GM18508 (cell line): ENCODE results near the gene C5orf58.

ENCODE experiments used
- ATAC-seq: cut with Tn5 transposase; IDR thresholded peaks from one replicate; pipeline ENCODE4 v1.9.1; 2021; ENCODE audit warnings: moderate number of reproducible peaks; ENCODE audit not compliant: insufficient read depth, unreplicated experiment

C5orf58 gene, protein sequence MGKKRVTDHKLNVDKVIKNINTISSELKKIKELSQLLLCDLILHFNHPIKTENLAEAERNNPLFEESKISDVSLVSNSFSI

DNA sequence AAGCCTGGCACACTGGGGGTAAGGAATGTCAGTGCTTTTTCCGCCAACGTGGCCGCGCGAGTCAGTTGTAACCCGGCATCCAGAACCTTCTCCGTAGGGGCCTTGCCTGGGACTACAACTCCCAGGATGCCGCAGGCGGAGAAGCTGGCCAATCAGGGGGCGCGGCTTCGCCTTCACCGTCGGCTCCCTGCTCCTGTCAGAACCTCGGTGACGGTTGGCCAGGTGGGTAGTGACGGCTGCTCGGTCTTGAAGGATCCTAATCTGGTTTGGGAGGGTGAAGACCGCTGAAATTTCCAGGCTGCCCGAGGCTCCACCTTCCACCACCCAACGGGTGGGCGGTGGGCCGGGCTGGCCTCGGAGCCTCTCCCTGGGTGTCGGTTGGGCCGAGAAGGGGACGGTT, at the start of gene C5orf58:
C5orf58 (plus strand) TSS at position 200 of the 400 bp plus-strand sequence. CDS start 1,992 bp downstream, outside the sequence.
- ATAC-seq, result no peak

DNA sequence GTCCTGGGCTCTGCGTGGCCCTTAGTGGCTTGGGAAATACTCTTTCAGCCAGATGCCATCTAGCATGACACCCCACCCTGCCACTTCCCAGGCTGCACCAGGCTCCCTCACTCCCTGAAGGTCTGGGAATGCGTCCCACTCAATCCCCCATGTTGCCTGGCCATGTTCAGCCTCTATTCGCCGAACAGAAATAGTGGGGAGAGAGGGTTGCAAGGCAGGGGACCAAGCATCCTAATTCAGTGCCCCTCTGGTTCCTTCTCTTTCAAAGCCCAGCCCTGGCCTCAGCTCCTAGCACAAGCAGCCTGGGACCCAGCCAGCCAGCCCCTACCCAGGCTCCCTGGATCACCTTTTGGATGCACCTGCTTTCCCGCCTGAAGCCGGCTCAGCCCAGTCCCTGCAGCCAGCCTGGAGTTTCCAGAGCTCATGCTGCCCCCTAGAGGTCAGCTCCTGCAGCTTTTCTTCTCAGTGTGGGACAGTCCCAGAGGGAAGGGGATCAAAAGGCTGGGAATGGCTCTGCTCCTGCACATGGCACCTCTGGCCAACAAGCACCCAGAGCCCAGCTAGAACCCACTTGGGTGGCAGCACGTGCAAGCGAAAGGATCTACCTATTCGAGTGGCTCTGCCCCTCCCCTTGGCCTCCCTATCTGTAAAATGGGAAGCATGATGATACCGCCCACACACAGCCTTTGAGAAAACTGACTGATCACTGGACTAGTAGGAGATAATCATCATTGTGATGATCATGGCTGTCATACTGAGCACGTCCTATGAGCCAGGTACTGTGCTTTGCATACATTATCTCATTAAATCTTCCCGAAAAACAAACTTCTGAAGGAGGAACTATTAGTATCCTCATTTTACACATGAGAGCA, 48.7 kb upstream of the C5orf58 start:
- no peak for ATAC-seq

DNA sequence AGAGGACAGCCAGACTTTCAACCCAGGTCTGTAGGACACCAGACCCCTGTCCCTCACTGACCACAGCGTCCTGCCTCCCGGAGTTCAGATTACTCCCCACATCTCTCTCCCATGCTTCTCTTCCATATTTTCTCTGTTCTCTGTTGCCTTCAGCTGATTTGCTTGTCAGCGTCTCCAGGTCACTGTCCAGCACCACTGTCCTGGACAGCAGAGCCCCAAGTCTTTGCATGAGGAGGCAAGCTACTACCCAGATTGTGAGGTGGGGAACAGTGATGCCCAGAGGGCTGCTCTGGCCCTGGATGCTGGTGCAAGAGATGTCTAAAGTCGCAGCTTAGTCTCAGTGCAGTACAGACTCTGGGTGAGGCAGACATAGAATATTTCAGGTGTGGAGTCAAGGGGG, 48.0 kb upstream of the C5orf58 start:
- no peak for ATAC-seq

DNA sequence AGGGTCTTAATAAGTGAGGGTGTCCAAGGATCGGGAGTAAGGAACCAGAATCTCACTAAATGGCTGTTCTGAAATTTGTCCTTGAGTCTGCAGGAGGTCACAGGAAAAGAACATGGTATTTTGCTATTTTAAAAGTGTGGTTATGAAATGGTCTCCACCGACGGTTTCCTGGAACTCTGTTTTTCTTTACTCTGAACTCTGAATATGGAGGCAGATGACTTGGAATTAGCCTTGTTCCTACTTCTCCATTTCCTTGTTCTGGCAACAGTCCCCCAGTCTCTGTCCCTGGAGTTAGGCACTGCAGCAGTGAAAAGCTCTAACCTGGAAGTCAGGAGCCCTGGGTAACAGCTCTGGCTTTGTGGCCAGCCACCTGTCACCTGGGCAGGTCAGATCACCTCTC, 46.6 kb upstream of the C5orf58 start:
- no peak for ATAC-seq

DNA sequence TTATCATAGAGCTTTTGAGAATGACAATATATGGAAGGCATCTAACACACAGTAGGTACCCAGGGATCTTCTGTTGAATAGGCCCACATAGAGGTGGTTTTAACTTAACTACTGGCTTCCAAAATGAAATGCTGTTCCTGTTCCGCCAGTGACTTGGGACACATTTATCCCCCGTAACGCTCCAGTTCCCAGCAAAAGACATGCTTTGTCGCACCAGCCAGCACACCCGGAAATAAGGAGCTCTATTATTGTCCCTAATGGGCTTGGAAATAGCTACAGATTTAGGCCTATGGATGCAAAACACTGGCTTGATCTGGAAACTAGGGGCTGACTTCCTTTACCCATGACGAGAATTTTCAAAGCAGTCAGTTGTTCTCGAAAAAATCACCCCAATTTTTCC, 45.9 kb upstream of the C5orf58 start:
- ATAC-seq, result no peak

DNA sequence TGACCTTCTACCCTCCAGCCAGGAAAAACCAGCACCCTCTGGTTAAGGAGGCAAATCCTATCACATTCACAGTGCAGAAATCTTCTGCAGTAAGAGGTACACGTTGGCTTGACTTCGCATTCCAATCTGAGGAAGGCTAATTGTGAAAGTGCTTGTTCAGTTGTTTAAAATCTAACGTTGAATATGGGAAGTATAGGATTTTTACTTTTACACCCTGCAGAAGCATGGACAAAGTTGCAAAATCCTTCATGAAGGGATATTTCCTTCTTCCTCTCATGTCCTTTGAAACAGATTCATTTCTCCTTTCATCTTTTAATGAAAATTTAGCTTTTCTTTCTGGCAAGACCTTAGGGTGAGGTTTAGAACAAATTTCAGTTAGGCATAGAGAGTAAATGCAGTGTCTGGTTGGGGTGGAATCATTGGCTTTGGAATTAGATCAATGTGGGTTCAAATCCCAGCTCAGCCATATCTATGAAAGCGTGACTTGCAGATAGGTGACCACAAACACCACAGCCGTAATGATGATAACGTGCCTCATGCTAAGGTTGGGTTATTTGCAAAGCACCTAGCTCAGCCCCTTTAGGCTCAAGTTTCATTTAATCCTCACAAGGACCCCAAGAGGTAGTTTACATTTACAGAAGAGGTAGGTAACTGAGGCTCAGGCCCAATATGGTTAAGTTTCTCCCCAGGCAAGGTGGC, 42.2 kb upstream of the C5orf58 start:
- no peak for ATAC-seq

DNA sequence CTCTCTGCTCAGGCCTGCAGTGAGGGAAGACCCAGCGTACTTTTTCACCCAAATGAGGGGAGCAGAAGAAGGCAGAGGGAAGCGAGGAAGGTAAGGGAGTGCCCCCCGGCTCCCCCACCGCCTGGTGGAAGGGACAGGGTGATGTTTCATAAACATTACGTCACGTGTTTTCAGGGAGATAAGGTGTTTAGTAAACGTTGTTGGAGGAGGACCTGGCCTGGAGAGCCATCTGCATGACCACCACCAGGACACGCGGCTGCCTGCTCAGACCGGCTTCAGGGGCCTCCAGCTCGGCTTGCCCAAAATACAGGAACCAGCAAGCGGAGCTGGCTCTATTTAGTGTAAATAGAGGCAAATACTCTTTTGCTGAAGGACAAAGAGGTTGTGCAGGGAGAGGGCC, 40.0 kb upstream of the C5orf58 start:
- no peak for ATAC-seq

DNA sequence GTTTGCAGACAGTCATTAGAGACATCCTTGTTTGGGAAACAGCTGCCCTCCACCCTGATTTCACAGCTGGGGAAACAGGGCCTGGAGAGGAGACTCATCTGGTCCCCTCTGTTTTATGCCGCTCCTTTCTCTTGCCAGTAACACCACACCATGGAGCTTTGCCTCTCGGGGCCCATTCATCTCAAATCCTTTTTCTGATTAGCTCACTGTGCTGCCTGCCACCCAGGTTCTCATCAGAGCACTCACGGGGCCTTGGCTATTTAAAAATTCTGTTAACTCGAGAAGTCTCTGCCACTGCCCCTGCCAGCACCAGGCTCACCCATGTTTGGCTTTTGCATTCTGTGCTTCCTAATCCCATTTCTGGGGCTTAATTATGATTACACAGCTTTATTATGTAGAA, 36.8 kb upstream of the C5orf58 start:
- ATAC-seq, result no peak

DNA sequence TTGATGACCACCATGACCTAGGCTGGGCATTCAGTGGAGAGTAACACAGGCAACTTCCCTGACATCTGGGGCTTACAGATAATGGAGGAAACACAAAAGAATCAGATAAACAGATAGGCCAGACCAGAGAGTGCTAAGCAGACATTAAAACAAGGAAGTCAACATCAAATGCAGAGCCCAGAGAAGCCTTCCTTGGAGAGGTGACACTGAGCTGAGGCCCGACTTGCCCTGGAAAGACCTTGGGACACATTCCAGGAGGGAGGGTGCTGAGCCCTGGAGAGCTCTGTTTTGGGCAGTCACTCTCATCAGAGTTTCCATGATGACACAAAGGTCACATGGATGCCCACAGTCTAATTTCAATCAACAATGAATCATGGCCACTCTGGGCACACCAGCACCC, 31.9 kb upstream of the C5orf58 start:
- no peak for ATAC-seq

DNA sequence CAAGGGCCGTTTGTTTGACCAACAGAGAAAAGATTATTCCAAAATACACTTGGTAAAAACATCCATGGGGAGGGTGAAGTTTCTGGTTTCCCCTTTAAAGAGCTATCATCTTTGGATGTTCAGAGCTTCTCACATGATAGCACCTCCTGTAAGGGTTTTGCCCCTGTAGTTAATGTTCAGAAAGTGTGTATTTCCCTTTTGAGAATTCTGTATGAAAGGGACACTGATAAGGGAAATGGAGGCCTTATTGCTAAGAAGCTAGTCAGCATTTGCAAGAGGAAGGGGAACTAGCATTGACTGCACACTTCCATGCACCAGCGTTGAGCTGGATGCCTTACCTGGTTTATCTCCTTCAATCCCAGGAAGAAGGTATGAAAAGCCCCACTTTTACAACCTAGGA, 31.5 kb upstream of the C5orf58 start:
- no peak for ATAC-seq

DNA sequence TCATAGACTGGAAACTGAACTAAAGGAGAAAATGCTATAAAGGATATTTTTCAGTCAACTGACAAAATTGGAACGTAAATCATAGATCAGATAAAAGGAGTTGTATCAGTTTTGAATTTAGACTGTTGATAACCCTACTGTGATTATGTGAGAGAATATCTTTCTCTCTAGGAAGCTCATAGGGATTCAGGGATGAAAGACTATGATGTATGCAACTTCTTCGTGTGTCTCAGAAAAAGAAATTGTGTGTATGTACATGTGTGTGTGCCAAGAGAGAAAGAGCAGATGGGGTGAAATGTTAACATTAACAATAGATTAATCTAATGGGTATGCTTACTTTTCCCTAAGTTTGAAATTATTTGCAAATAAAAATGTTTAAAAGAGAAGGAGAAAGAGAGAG, 30.7 kb upstream of the C5orf58 start:
- ATAC-seq, result no peak

DNA sequence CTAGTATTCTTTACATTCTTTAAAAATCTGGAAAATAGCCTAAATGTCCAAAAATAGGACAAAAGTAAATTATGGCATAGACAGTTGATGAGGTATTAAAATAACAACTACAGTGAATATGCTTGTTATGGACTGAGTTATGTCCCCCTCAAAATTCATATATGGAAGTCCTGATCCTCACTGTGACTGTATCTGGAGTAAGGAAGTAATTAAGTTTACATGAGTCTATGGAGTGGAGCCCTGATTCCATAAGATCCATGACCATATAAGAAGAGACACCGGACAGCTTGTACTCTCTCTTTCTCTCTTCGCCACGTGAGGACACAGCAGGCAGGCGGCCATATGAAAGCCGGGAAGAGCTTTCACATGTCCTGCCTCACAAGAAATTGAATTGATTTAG, 28.6 kb upstream of the C5orf58 start:
- no peak for ATAC-seq

DNA sequence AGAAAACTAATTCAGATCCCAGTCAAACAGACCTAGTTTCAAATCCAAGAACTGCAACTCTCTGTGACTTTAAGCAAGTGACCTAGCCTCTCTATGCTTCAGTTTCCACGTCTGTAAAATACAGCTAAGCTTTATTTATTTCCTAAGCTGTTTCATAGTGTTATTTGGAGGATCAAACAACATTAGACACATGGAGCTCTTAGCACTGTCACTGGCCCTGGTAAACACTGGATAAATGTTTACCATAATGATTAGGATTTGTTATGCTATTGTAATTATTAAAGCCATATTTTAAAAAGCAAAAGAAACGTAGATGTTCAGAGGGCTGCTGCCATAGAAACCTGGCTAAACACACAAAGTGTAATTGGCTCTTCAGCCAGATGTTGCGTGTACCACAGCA, 26.6 kb upstream of the C5orf58 start:
- no peak for ATAC-seq

DNA sequence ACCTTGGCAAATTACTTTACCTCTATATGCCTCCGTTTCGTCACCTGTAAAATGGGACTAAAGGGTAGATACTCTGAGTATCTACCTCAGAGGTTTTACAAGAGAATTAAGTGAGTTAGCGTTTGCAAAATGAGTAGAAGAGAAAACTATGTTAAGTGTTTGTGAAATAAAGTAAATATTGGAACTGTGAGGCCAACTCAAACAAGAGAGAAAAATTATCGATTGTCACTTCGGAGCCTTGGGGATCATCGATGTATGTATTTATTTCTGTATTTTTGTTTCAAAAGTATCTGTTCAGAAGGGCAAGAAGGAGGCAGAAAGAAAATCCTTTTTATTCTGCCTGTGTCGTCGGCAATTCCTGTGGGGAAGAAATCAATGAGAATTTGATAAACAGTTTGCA, 25.8 kb upstream of the C5orf58 start:
- ATAC-seq, result no peak

DNA sequence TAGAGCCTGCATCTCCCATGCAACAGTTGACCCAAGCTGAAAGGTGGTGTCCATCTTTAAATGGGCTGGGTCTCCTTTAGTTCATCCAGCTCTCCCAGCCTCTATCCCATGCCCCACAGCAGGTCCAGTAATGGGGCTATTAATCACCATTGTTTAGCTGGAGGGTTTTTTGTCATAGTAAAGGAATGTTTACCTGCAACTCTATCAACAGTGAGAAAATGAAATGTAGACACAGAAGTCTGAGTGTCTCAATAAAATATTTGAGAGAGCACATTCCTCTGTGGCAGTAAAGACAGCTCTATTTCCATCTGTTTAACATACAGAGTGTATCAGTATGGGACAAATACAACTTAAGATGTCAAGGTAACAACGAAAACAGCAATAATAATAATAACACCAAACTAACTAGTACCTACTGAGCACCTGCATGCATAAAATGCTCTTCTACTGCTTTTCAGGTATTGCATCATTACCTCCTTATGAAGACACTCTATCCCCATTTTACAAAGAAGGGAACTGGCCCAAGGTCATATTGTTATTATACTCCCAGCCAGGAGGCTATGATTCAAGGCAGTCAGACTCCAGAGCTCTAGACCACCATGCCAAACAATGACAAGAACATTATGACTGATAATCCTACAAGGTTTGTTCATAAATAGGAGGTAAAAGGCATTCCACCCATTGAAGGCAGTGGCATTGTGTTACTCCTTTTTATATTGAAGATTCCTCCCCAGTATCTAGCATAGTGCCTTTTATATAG, 21.0 kb upstream of the C5orf58 start:
- ATAC-seq, result no peak

DNA sequence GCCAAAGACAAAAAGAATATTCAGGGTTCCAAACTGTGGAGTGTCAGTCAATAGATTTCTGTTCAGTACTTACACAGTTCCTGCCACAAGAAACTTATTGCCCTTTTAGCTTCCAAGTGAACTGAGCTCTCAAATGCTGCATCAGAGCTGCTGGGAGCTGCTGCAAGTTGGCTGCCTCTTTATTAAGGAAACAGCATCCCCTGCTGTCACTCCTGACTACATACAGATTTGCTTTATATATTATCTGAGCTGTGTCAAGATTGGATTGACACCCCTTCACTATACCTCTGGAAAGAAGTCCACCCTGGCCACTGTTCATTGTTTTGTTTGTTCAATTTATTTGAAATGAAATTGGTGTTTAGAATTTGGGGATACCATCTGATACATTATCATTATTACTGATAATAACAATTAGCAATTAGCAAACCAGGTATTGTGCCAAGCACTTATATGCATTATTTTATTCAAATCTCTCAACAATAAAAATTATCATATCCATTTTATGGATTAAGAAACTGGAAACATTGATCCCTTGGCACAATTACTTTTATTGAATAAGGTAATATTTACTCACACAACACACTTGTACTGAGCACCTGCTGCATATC, 16.4 kb upstream of the C5orf58 start:
- no peak for ATAC-seq

DNA sequence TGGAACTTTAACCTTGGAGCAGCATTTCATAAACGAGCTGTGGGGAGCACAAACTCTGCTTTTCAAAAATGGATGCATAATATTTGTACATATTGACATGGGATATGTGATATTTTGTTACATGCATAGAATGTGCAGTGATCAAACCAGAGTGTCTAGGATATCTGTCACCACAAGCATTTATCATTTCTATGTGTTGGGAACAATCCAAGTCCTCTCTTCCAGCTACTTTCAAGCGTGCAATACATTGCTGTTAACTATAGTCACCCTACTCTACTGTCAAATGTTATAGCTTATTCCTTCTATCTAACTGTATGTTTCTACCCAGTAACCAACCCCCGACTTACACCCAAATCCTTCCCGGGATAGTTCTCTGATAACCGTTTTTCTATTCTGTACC, 15.0 kb upstream of the C5orf58 start:
- ATAC-seq, result no peak

DNA sequence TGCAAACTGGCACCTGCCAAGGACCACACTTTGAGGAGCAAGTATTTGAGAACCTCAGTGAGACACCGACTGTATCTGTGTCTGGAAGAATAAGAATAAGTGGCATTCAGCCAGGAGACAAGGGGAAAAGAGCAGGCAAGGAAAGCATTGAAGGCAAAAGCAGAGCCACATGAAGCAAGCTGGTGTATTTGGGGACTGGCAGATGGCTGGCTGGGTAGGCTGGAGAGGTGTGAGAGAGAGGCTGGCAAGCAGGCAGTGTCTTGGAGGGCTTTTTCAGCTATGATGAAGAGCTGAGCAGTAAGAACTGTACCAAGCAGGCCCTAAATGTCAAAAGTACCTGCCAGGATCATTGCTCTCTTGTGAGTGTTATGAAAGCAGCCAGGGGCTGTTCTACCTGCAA, 14.1 kb upstream of the C5orf58 start:
- no peak for ATAC-seq

DNA sequence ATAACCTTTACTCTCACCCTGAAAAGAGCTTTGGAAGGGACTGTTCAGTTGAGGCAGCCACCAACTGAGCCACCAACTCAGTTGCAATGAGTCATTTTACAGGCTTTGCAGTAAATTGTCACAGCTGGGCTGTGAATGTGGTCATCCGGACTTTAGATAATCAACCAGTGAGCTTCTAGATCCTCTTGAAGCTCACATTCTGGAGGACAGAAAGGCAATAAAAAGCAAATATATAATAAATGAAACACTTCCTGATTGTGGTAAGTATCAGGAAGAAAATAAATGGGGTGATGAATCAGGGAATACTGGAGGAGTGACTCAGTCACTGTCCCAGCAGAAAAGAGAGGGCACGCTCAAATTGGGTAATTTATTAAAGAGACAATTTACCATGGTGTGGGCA, 13.2 kb upstream of the C5orf58 start:
- ATAC-seq, result no peak

DNA sequence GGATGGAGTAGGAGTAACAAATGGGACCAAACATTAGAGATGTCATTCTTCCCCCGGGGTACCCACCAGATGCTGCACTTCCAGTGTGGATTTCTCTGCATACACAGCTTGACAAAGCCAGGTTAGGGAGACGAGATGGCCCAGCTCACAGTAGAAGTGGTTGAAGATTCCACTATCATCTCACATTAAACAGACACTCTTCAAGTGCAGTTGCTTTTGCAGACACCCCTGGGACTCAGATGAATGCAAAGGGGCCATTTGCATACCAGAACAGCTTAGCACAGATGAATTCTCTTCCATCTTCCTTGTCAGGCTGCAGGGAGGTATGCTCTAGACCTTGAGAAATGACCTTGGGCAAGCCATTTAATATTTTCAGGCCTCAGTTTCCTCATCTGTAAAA, 12.6 kb upstream of the C5orf58 start:
- no peak for ATAC-seq
